Right lobe of liver (tissue), 4 donors: ENCODE results near the gene LTA.

Experiments used
- CTCF ChIP-seq, 4 donors: fragments of 200-600 bp in 3 of 4; fragments of 450-650 bp in 1 of 4; IDR thresholded peaks; one replicate each; pipeline versions ENCODE4 v1.5.1 to v1.8.0; 2016 to 2022; ENCODE audit warnings: antibody characterized with exemption in 4 of 4, mild to moderate bottlenecking in 2 of 4
- POLR2A ChIP-seq: fragments of 450-650 bp; IDR thresholded peaks from one replicate; pipeline ENCODE4 v1.6.1; 2017; ENCODE audit warnings: antibody characterized with exemption, mild to moderate bottlenecking
- donor health status: DM: no; HTN: no; CAD: no.
- donor health status: DM: no; HTN: no; CAD: no.
- donor health status: DM: no; HTN: yes; CAD: no.

- TF ChIP-seq CTCF (IDR thresholded peaks at IDR 0.05) (no peak), POLR2A (no peak)
These were observed 14.7 kb downstream of the LTA start for GRCh38 chr6:31586599-31587281.
